Stimulated activated CD4-positive, alpha-beta T cell treated with anti-CD3 and anti-CD28 coated beads, Interleukin-4, amount 100 ng/mL, for 48 hours (primary cell): ENCODE results near the gene DIAPH1.
A peak's percentile ranks its signal among the peaks of the same experiment; 100 is the strongest.
"Not testable (repeated sequence)": the region's sequence is repeated elsewhere in the genome, so short reads cannot be mapped to it uniquely, and the experiment has no call there.

ENCODE experiments used
- DNase-seq, 2 donors: peaks; one replicate each; pipeline ENCODE4 v3.0.0-alpha.2; 2020; ENCODE audit warnings: low read depth in 2 of 2

Gene DIAPH1

DNA sequence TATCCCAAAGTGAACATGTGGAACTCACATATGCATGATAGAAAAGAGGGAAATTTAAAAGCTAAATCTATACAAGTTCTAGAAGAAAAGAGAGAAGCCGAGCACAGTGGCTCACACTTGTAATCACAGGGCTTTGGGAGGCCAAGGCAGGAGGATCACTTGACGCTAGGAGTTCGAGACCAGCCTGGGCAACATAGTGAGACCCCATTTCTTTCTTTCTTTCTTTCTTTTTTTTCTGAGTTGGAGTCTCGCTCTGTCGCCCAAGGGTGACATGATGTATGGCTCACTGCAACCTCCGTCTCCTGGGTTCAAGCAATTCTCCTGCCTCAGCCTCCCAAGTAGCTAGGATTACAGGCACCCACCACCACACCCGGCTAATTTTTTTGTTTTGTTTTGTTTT is 8.9 kb downstream of the DIAPH1 start:
- DNase-seq = not testable (repeated sequence)

DNA sequence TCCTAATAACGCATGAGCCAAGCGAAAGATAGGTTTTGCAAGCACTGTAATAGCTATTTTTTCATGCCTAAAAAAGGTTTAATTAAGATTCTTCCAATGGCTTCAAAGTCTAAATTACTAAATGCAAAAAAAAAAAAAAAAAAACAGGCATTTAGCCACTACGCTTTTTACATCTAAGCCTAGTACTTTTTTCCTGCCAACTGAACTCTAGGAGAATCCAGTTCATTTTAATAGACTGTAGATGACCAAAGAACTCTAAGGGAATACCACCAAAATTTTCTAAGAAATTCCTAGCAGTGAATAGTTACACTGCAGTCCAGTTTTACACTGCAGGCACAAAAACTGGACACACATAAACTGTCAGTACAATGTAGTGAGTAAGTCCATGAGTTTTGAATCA is 9.8 kb downstream of the DIAPH1 start:
- no peak for DNase-seq

DNA sequence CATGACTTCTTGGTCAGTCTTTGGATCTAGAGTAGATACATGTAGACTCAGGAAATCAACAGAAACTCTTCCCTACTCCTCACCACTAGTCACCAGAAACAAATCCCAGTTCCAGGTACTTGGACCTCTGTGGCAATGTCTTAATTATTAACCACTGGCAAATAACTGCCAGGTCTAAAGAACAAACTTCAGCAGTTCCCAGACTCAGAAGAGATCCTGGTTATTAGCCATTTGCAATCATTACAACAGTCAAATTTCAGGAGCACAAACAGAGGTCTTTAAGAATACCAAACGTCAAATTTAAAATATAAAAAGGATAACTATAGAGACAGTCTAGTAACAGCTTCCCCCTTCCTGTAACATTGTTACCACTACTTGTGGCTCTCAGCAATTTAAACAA is 10.2 kb downstream of the DIAPH1 start:
- DNase-seq = no peak

DNA sequence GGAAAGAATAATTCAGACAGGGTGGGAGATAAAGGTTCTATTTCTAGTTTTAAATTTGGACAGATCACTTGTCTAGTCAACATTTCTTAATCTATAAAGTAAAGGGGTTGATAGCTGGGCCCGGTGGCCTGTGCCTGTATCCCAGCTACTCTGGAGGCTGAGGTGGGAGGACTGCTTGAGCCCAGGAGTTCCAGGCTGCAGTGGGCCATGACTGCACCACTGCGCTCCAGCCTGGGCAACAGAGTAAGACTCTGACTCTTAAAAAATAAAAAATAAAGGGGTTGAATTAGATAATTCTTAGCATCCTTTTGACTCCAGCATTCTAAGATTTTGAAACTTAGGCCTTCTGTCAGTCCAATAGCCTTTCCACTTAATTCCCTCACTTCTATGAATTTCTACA is 10.8 kb downstream of the DIAPH1 start:
- DNase-seq = no peak

DNA sequence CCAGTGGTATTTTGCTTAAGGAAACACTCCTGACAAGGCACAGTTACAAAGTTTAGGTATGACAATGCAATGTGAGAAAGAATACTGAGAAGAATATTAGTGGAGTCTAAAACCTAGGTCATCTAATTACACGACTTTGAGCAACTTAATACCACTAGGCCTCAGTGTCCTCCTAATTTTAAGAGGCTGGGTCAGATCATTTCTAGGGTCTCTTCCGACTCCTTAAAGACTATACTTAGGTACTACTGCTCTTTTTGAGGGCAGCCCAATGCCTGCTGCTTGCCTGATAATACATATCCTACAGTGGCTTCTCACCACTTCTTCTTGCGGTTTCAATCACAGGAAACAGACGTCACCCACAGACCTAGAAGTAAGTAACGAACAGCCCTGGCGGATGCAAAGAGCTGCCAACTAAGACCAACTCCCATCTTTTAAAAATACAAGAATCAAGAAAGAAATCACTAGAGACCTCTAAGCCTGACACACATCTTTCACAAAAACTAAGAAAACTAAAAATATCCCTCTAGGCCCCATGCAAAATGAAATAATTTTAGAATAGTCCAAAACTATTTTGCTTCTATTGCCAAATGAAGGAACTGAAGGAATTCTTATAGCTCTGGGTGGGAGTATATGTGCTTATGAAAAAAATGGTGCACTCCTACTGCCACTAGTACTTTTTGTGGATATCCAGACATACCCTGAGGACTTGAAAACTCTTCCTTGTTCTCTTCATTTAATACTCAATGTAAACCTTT is 13.1 kb downstream of the DIAPH1 start:
- DNase-seq = peak; percentile 35 to 38

DNA sequence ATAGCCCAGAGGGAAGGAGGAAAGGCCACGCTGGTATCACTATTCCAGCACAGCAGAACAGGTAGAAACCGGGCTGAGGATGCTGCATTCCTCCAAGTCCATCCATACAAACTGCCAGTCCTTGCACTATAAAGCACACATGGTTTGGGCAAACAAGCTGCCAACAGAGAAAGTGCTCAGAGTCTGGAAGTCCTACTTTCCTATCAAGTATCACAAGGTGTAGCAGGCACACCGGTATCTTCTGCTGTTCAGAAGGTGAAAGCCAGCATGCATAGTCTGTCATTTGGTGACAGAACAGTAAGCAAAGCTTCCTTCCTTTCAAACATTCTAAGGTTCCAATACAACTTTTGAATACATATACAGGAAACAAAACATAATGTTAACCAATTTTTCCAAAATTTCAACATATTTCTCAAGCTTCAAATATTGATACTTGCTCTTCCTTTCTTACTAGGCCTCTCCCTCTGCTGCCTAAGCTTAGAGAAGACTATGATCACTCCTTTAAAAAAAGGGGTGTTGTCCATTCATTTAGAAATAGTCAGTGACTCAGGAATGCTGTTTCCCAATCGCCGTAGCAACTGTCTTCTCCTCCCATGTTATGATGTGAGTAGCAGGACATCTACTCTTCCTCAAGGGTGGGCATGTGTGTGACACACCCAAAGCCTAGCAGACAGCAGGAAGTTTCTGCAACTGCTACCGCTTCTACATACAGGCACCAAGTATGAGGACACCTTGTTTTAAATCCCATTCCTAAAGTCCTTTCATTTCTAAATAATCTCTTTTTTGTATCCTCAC is 14.7 kb downstream of the DIAPH1 start:
- no peak for DNase-seq

DNA sequence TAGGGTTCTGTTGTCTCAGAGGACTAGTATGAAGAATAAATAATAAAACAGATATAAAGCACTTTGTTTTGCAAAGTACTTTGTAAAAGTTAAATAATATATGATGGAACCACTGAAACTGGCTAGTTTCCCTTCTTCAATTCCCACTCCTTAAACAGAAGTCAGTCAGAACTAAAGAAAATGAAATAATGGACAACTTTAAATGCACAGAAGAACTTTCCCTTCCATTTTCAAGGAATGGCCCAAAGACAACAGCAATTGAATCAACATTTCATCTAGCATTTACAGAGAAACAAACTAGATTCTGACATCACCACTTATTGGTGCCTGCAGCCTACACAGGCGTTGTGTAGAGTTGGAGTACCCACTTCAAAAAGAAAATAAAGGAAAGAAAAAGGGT is 16.2 kb downstream of the DIAPH1 start:
- DNase-seq = no peak

DNA sequence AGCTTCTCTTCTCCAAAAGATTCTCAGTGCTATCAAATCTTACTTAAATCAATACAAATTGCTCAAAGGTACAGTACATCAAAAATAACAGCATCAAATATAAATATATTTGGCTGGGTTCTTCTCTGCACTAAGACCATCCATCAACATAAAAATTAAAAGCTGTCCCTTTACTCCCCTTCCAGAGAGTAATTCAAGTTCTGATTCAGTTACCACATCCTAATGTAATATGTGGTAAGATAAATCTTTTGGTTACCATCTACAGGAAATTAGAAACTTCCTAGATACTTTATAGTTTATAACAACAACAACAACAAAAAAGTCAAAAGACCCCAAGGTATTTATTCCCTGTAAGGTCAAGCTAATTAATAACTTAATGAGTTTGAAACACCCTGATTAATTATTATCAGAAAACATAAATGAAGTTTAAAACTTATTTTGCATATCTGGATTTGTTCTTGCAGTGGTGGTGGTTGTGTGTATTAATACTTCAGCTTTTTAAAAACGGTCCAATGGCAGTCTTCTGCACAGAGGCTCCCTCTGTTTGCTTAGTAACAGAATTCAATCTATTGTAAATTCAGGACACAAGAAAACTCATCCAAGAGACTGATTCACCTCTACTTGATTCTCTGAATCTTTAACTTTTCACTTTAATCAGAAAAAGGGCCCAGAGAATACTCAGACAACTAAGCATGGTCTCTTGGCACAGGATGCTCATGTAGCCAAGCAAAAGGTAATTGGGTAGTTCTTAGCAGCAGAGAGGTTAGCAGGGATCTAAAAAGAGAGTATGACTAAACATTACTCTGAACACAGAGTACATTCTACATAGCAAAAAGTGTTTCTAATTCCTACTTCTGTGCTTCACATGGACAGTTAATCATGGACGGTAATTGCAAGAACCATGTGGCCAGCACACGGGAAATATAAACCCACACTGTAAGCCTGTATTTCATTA is 20.1 kb downstream of the DIAPH1 start:
- no peak for DNase-seq

DNA sequence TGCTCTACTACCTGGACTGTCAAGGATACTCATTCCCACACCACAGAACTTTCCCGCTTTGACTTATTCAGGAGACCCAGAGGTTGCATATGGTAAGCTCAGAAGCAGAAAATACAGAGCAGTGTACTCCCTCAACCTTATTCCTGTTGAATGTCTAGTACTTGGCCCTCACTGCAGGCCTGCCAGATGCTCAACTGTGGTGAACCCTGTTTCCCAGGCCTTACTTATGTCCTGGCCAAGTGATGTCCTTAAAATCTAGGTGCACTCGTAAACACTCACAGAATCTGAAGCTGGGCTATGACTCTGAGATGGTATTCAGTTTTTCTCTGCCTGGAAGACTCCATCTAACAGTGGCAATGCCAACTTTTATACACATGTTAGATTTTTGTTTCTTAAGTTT is 21.0 kb downstream of the DIAPH1 start:
- DNase-seq = no peak

DNA sequence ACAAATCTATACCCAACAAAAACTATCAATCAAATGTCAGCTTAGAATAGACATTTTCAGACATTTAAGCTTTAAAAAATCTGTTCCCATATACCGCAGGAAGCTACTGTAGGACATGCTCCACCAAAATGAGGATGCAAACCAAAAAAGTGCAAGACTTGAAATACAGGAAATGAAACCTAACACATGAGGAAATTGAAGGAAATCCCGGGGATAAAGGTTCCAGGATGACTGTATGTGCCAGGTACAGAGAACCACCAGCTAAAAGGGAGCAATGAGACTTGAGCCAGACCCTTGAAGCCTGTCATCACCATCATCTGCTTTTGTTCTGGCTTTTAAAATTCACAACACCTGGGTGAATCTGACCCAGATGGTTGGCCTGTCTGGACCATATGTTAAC is 21.4 kb downstream of the DIAPH1 start:
- no peak for DNase-seq

DNA sequence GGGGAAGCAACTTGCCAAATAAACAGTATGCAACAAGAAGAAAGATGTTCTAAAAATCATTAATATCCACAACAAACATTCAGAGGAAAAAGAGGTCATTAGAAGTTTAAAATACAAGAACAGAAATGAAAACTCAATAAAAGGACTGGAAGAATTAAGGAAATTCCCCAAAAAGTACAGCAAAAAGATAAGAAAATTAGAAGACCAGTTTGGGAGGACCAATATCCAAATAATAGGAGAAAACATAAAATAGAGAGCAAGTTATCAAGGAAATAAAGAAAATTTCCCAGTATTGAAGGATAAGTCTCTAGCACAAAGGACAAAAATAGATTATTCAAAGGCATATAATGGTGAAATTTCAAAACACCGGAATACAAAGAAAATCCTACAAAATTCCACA is 21.9 kb downstream of the DIAPH1 start:
- no peak for DNase-seq

DNA sequence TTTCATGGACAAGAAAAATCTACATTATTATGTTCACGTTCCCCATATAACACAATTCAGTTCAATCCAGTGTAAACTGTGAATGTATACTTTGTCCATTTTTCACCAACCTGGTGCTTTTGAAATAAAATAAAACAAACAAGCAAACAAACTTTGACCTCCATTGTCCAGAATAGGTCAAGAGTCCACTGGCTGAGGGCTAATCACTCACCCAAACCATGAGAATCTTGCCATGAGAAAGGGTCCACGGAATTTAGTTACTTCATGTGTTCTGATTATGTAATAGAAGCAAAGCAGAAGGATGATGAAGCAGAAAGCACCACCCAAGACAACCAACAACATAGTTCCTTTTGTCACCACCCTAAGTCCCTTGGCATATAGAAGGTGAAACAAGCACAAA is 28.7 kb downstream of the DIAPH1 start:
- no peak for DNase-seq

DNA sequence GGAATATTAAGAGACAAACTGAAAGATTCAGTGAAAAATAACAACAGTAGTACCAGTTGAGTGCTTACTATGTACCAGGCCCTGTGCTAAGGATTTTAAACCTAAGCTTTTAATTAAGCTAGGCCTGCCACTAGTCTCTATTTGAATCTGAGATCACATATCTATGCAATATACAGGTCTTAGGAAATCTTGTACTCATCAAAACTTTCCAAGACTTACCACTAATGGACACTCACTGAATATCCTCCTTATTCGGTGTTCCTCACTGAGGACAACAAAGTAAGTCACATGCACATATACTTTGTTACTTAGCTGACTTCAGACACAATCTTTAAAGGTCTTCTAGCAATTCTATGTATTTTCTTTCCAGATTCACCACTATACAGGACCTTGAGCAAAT is 32.6 kb downstream of the DIAPH1 start:
- no peak for DNase-seq

DNA sequence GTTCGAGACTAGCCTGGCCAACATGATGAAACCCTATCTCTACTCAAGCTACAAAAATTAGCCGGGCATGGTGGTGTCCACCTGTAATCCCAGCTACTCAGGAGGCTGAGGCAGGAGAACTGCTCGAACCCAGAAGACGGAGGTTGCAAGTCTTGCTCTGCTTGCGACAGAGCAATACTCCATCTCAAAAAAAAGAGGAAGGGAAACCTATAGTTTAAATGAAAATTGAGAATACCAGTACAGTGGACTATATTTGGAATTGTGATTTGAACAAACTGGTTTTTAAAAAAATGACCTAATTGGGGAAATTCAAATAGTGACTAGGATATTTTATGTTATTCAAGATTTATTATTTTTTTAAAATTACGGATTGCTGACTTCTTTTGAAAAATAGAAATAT is 33.2 kb downstream of the DIAPH1 start:
- DNase-seq = no peak

DNA sequence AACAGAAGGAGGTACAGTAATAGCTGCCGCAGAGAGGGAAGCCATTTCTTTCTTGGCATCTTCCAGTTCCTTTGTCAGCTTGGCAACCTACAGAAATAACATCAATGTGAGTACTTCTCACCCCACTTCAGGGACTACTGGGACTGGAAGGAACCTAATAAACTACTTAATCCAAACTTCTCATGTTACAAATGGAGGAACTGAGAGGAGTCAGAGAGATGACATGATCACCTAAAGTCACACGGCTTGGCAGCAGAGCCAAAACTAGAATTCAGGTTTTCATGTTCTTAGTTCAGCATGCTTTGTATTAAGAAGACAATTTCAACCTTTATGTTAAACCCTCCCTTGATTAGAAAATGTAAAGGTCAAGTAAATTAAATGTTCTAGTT is 44.7 kb downstream of the DIAPH1 start:
- DNase-seq = no peak

DNA sequence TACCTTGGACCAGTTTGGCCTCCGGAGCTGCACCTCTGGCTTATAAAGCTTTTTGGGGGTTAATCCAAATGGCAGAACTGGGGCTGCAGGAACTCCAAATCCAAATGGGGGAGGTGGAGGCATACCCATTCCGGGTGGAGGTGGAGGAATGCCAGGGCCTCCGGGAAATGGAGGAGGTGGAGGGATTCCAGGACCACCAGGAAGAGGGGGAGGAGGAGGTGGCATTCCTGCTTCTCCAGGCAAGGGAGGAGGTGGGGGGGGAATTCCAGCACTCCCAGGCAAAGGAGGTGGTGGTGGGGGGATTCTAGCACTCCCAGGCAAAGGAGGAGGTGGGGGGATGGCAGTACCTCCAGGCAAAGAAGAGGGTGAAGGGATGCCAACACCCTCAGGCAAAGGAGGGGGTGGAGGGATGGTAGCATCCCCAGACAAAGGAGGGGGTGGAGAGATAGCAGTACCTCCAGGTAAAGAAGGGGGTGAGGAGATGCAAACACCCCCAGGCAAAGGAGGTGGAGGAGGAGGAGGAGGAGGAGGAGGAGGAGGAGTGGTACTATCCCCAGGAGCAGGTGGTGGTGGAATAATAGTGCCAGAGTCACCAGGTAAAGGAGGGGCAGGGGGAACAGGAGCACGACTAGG is 45.2 kb downstream of the DIAPH1 start:
- DNase-seq = no peak

DNA sequence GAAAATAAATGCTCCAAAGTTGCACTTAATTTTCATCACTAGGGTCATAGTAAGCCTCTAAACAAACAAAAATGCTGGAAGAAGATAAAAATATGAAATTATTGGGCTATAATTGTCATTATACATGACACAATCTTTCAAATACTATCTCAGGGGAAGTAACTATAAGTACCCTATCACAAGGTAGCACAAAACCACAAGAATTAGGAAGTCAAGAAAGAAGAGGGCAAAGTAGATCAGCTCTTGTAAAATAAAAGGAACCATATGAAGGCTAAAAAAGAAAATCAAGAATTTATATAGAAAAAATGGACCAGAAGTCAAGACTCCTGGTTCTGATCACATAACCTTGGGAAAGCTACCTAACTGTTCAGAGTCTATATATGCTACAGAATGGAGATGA is 48.1 kb downstream of the DIAPH1 start:
- no peak for DNase-seq

DNA sequence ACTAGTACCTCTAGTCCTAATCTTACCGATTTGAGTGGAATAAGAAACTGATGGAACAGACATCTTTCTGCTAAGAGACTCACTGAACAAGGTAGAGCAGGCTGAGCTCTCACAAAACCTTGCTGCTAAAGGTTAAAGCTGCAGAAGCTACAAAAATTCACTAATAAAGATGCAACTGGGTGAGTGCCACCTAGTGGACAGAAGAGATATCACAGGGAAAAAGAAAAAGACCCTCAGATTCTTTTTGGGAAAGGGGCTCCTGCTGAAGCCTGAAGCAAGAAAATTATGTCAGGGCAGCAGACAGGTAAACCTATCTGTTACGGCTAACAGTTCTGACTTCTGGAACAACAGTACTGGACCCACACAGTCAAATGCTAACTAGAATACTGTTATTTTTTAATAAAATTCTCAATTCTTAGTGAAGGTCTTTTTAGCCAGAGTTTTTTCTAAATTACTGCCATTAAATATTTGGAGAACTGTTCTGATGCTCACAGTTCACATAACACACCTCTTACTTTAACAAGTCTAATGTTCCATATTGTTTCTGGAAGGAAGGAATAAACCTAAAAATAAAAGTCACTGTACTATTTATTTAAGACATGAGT is 51.2 kb downstream of the DIAPH1 start:
- DNase-seq = no peak

DNA sequence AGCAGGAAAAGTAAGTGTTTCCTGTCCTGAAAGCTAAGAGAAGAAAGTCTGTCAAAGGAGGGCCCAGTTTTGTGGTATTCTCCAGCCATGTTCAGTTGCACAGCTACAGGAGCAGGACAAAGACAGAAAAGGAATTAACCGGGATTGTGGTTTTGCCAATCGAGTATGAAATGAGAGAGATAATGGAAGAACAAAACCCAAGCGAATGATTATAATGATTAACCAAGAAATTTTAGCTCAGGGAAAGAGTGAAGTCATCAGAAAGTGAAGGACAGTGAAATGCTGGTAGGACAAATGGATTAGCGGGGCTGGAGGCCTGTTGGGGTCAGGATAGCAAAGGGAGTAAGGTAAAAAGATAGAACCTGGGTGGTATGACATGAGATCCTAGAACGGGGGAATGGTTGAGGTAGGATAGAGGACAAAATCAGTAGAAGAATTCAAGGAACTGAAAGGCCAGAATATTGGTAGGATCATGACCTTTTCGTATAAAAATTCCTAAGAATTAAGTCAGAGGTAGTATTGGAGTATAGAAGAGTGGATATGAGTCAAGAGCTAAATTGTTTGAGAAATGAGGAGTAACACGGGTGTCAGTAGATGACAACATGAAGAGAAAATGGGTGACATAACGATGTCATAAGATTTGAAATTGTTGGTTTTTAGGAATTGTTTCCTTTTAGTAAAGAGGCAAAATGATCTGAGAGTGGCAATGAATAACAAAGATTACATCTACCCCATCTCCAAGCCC is 52.8 kb downstream of the DIAPH1 start:
- DNase-seq = no peak

DNA sequence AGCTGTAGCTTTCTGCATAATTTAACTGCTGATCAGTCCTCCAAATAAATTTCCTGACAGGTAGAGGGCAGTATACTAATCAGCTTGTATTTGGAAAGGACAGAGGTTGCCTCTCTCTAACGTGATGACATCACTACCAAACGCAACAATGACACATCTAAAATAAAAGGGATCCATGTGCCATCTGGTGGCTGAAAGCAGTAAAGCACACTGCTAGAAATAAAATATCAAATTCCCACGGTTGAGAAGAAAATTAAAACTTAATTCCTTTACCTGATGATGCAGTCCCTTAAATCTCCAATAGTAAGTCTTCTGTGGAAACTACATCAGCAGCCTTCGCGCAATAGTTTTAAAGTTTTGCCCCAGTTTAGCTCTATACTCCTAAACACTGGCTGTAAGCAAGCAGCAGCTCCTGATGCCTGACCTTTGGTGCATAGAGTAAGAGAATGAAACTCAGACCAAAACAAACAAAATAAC is 54.5 kb downstream of the DIAPH1 start:
- peak; percentile 29 to 55 for DNase-seq
